NCI-H526 treated with DMSO at 0.1 percent for 48 hours (cell line): ENCODE measurements around the gene ABLIM1.

Source experiments
- DNase-seq: peaks from one replicate; lab custom pipeline; 2025; lab: John Stamatoyannopoulos, UW

ABLIM1 gene

GRCh38 chr10:114389426-114389825 lies 268.6 kb downstream of the ABLIM1 start:
- no peak for DNase-seq

- DNase-seq: no peak
These were observed 269.8 kb downstream of the ABLIM1 start for GRCh38 chr10:114388275-114388674.

GRCh38 chr10:114387784-114388183 lies 270.3 kb downstream of the ABLIM1 start:
- no peak for DNase-seq

- no peak for DNase-seq
These were observed 271.6 kb downstream of the ABLIM1 start for GRCh38 chr10:114386452-114386851.

GRCh38 chr10:114385557-114385956 lies 272.5 kb downstream of the ABLIM1 start:
- no peak for DNase-seq

GRCh38 chr10:114384601-114385000 lies 273.5 kb downstream of the ABLIM1 start:
- no peak for DNase-seq

- no peak for DNase-seq
These were observed 273.9 kb downstream of the ABLIM1 start for GRCh38 chr10:114384181-114384580.
